GM19452 (cell line): ENCODE measurements around the gene COPS3.

Experiments used
- ATAC-seq: cut with Tn5 transposase; IDR thresholded peaks from one replicate; pipeline ENCODE4 v1.9.1; 2021; ENCODE audit not compliant: unreplicated experiment

The COPS3 gene

GRCh38 chr17:17221329-17221728, 59.7 kb downstream of the COPS3 start:
- ATAC-seq: no peak

- ATAC-seq: no peak
These were observed 60.5 kb downstream of the COPS3 start for GRCh38 chr17:17220529-17220928.

GRCh38 chr17:17217995-17218394, 63.1 kb downstream of the COPS3 start:
- no peak for ATAC-seq

GRCh38 chr17:17216776-17217175, 64.3 kb downstream of the COPS3 start:
- ATAC-seq: no peak

- ATAC-seq: no peak
These were observed 64.8 kb downstream of the COPS3 start for GRCh38 chr17:17216236-17216635.

- ATAC-seq: no peak
These were observed 65.5 kb downstream of the COPS3 start for GRCh38 chr17:17215575-17215974.

GRCh38 chr17:17214646-17215436, 66.2 kb downstream of the COPS3 start:
- no peak for ATAC-seq

- no peak for ATAC-seq
These were observed 67.3 kb downstream of the COPS3 start for GRCh38 chr17:17213775-17214174.

GRCh38 chr17:17207998-17208397, 73.0 kb downstream of the COPS3 start:
- ATAC-seq: no peak

- ATAC-seq: no peak
These were observed 74.1 kb downstream of the COPS3 start for GRCh38 chr17:17206913-17207335.

- peak; percentile 51 for ATAC-seq
These were observed 74.7 kb downstream of the COPS3 start, which contains the start of gene PLD6 for GRCh38 chr17:17206124-17206912. Gene PLD6 (minus strand): TSS chr17:17206333. CDS start chr17:17206286, 47 bp downstream.

GRCh38 chr17:17205368-17206123, 75.5 kb downstream of the COPS3 start:
- ATAC-seq: peak; percentile 44

GRCh38 chr17:17204635-17205231, 76.3 kb downstream of the COPS3 start:
- ATAC-seq: no peak

GRCh38 chr17:17204041-17204591, 76.9 kb downstream of the COPS3 start:
- no peak for ATAC-seq

GRCh38 chr17:17203173-17203730, 77.8 kb downstream of the COPS3 start:
- no peak for ATAC-seq

GRCh38 chr17:17201907-17202306, 79.1 kb downstream of the COPS3 start:
- no peak for ATAC-seq

GRCh38 chr17:17201271-17201670, 79.8 kb downstream of the COPS3 start:
- no peak for ATAC-seq

- ATAC-seq: no peak
These were observed 80.2 kb downstream of the COPS3 start for GRCh38 chr17:17200831-17201230.

- ATAC-seq: no peak
These were observed 80.7 kb downstream of the COPS3 start for GRCh38 chr17:17200311-17200710.

- no peak for ATAC-seq
These were observed 82.8 kb downstream of the COPS3 start for GRCh38 chr17:17198281-17198680.
